ENCODE measurements around the gene OPTN. TPM values are rescaled to one million over a fixed set of nuclear protein-coding genes. Genes with fewer than 3 reads are reported as not detected.
"Not testable (repeated sequence)": the region's sequence is repeated elsewhere in the genome, so short reads cannot be mapped to it uniquely, and the experiment has no call there.

OPTN gene
- 10 to 100 TPM; 26.3 to 39.5 (median 31.1) TPM for polyA plus RNA-seq (ENCODE audit: insufficient read length in 10 of 10)
- long read RNA-seq, donor 1, partial matches to known transcripts = 0 of 4 reads
- long read RNA-seq, donor 1, other reads (novel, unspliced or antisense) = 0 of 4 reads
- long read RNA-seq, donor 2, partial matches to known transcripts = 0 of 1 reads
- long read RNA-seq, donor 2, other reads (novel, unspliced or antisense) = 0 of 1 reads
- long read RNA-seq, donor 3 = 0 reads
- long read RNA-seq, donor 4, partial matches to known transcripts = 0 of 2 reads
- long read RNA-seq, donor 4, other reads (novel, unspliced or antisense) = 0 of 2 reads
- long read RNA-seq, donor 5, partial matches to known transcripts = 0 of 4 reads
- long read RNA-seq, donor 5, other reads (novel, unspliced or antisense) = 0 of 4 reads
- long read RNA-seq, donor 6, transcript OPTN-205 (14 exons, 3,321 nt) = major isoform, 6 of 6 reads
- long read RNA-seq, donor 6, partial matches to known transcripts = 0 of 6 reads
- long read RNA-seq, donor 6, other reads (novel, unspliced or antisense) = 0 of 6 reads
- long read RNA-seq, donor 7, partial matches to known transcripts = 0 of 1 reads
- long read RNA-seq, donor 7, other reads (novel, unspliced or antisense) = 0 of 1 reads
- long read RNA-seq, donor 8, partial matches to known transcripts = 0 of 3 reads
- long read RNA-seq, donor 8, other reads (novel, unspliced or antisense) = 0 of 3 reads
- long read RNA-seq, donor 9, partial matches to known transcripts = 0 of 2 reads
- long read RNA-seq, donor 9, other reads (novel, unspliced or antisense) = 0 of 2 reads

- DNase-seq = peak; percentile 74 to 94 (median 81)
These were observed at the start of gene OPTN for GRCh38 chr10:13099666-13100348. OPTN (plus strand) TSS chr10:13100163; CDS start chr10:13109123, 8,960 bp downstream.

GRCh38 chr10:13051126-13051694 lies 48.8 kb upstream of the OPTN start:
- no peak for DNase-seq

GRCh38 chr10:13053208-13053607 lies 46.8 kb upstream of the OPTN start:
- DNase-seq = not testable (repeated sequence)

DNA sequence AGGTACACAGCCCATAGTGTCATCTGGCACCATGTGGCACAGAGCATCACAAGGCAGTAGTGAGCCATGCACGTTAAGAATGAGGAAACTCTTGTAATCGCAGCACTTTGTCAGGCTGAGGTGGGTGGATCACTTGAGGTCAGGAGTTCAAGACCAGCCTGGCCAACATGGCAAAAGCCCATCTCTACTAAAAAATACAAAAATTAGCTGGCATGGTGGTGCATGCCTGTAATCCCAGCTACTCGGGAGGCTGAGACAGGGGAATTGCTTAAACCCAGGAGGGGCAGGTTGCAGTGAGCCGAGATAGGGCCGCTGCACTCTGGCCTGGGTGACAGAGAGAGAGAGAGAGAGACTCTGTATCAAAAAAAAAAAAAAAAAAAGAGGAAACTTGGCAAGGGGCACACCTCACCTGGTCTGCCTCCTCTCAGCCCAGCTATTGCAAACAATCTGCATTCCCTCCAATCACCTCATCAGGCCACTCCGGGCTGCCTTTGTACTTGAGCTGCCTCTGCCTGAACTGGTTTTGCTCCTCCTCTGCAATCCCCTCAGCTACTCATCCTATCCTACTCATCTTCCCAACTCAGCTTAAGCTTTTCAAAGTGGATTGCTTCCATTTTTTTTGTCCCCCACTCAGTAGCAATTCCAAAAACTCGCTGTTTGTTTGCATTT lies 46.0 kb upstream of the OPTN start:
- no peak for DNase-seq

- no peak for DNase-seq
These were observed 45.1 kb upstream of the OPTN start for GRCh38 chr10:13054844-13055243.

- peak in 2 of 3 donors; percentile 25 to 52 for DNase-seq
These were observed 43.4 kb upstream of the OPTN start for GRCh38 chr10:13056456-13057077.

- no peak for DNase-seq
These were observed 37.2 kb upstream of the OPTN start for GRCh38 chr10:13062803-13063202.

DNA sequence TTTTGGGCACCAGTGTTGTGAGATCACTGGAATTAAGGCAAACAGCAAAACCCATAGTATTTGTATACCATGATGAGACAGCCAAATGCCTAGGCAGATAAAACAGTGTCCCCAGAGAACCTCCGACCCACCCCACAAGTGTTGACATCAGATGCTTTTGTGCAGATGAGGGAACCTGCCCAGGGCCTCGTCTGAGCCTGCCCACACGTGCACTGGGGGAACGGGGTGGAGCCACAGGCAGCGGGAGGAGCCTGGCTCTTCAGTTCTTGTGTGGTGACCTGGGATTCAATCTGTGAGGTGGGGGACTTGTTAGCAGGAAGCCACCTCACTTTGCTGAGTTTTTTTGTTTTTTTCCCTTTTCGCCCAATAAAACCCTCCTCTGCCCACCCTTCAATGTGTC lies 33.4 kb upstream of the OPTN start:
- DNase-seq = no peak

DNA sequence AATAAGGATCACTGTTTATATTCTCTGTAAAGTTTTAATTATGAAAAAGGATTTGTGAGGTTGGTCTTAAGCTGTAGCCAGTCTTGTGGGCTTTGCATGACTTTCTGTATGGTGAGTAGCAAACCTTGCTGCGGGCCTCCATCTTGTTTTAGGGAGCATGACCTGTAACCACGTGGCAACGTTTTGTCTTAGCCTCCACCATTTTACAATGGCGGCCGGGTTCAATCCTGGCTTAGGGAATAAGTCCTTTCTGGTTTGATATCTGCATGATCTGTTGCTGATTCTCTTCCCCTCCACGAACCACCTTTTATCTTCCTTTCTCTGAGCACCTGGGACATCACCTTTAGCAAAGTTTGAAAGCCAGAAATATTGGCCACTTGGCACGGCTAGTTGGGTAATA lies 32.5 kb upstream of the OPTN start:
- no peak for DNase-seq

DNA sequence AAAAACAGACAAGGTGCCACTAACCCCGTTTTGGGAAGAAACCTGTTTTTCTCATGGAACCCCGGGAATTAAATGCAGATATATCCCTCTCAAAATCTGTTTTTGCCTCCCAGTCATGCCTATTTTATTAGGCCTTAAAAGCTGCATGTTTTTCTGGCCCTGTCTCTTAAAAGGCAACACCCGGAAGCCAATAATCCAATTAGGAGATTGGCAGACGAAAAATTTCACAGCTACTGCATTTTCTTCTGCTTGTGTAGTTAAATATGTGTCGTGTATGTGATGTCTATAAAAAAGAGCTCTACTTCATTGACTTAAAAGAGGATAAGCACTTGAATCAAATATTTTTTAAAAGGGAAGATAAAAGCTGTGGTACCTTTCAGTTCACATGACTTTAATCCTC lies 31.9 kb upstream of the OPTN start:
- no peak for DNase-seq

DNA sequence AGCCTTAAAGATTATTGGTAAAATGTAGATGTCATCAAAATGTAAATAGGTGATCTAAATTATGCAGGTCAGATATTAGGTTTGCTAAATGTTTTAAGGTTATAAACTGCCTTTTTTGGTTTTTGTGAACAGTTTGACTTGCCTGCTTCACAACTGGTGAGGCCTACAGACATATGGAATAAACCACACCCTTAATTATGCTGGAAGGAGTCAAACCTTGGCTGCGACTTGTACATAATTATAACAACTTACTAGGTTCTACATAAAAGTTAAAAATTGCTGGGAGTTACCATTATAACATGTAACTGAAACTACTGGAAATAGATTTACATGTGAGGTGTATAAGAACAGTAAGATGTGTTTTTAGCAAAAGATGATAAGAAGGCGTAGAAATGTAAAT lies 31.5 kb upstream of the OPTN start:
- no peak for DNase-seq

GRCh38 chr10:13072339-13072738 lies 27.6 kb upstream of the OPTN start:
- no peak for DNase-seq

GRCh38 chr10:13074563-13075451 lies 25.2 kb upstream of the OPTN start:
- DNase-seq = peak; percentile 35 to 80 (median 71)

GRCh38 chr10:13078912-13079775 lies 20.8 kb upstream of the OPTN start:
- DNase-seq = no peak

DNA sequence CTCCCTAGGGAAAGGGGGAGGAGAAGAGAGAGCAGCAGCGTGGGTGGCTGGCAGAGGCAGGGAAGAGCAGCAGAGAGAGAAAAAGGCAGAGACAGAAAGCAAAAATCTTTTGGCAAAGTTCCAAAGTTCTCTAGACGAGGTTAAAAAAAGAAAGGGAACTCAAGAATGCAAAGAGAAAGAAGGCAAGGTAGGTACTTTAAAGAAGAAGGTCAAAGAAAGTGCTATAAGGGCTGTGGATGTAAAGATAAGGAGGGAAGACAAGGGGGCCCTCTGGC lies 20.2 kb upstream of the OPTN start:
- DNase-seq = no peak

DNA sequence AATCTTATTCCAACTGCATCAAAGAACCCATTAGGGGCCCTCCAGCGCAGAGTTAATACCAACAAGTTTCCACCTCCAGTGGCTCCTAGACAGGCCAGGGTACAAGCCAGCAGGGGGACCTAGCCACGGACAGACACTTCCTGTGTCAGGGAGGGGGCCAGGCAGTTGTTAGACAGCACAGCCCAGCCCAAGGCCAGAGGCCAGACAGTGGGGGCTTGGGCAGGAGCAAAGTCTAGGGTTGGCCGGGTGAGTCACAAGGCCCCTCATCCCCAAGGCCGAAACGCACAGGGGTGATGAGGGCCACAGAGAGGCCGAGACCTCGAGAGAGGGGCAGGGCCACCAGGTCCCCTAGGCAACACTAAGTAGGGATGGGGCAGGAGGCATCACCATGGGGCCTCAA lies 19.3 kb upstream of the OPTN start:
- no peak for DNase-seq

DNA sequence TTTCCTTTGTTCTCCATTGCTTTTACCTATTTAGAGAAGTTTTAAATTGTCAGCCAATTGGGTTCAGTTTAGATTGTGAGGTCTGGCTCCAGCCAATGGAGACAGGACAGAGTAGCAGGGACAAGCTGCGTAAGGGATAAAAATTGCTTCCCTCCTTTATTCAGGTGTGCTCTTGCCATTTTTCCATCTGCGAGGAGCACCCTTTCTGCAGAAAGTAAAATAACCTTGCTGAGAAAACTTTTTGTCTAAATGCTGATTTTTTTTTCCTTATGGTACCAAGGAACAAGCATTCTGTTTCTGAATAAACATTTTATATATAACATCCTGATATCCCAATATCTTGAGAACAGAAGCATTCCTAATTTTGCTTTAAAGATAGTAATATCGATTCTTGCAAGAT lies 16.3 kb upstream of the OPTN start:
- DNase-seq = not testable (repeated sequence)

- DNase-seq = no peak
These were observed 13.9 kb upstream of the OPTN start for GRCh38 chr10:13086056-13086455.

- DNase-seq = no peak
These were observed 12.4 kb upstream of the OPTN start for GRCh38 chr10:13087601-13087985.

Data from muscle of back (tissue), 13 donors.